OCI-LY3 (cell line): ENCODE measurements around the gene LRRC7.

Experiments used
- EZH2phosphoT487 ChIP-seq: fragments of 200-600 bp; shearing (Covaris generic); IDR thresholded peaks from 2 replicates; pipeline ENCODE4 v1.6.1; 2018; ENCODE audit warnings: antibody characterized with exemption, mixed run types, low read depth
- TF ChIP-seq, protein P1 (sequence below): fragments of 200-600, 300-600 bp; sonication (generic); IDR thresholded peaks from 2 replicates; pipeline ENCODE4 v1.5.1; 2014; ENCODE audit warnings: antibody characterized with exemption, low read length, low read depth

DNA sequence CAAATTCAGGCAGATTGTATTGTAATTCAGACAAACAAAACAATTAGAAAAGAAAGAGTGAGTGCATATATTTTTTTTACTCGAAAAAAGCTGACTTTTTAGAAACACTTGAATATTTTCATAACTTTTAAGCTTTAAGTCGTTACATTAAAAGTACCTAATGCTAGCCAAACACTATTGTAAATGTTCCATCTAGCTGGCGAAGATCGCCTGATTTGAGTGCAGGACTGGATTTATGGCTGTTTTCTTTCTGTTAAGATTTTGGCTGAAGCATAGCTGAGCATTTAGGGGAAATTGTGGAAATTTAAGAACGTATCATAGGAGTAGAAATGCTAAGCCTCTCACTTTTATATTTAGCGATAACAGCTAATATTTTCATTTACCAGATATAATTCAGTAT lies 24.6 kb downstream of the LRRC7 start:
- TF ChIP-seq, protein P1, sequence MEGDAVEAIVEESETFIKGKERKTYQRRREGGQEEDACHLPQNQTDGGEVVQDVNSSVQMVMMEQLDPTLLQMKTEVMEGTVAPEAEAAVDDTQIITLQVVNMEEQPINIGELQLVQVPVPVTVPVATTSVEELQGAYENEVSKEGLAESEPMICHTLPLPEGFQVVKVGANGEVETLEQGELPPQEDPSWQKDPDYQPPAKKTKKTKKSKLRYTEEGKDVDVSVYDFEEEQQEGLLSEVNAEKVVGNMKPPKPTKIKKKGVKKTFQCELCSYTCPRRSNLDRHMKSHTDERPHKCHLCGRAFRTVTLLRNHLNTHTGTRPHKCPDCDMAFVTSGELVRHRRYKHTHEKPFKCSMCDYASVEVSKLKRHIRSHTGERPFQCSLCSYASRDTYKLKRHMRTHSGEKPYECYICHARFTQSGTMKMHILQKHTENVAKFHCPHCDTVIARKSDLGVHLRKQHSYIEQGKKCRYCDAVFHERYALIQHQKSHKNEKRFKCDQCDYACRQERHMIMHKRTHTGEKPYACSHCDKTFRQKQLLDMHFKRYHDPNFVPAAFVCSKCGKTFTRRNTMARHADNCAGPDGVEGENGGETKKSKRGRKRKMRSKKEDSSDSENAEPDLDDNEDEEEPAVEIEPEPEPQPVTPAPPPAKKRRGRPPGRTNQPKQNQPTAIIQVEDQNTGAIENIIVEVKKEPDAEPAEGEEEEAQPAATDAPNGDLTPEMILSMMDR: no peak
- TF ChIP-seq EZH2phosphoT487: no peak
